ENCODE data around the gene AIFM3.

GRCh38 chr22:20977516-20978170 is 10.6 kb downstream of the AIFM3 start:
- TF ChIP-seq CTCF (conservative IDR thresholded peaks at IDR 0.05; ENCODE audit: low read length) (no peak), EZH2phosphoT487 (IDR thresholded peaks at IDR 0.05; ENCODE audit: borderline replicate concordance) (no peak)
